ENCODE data around the gene KLHL26. TPM values are rescaled to one million over a fixed set of nuclear protein-coding genes. Genes with fewer than 3 reads are reported as not detected.

Gene KLHL26
- total and polyA plus RNA-seq, 9 of the 15 experiments (the other 6 are each of a cell fraction or from before 2014, with no cell fraction given): 0.13 to 13.3 (median 1.4) TPM

GRCh38 chr19:18616023-18616422 lies 20.8 kb upstream of the KLHL26 start:
- peaks cover 28 to 50% of the 10 kb centered on the region in 2 experiments for H3K27me3 ChIP-seq (ENCODE audit: control insufficient read depth in 2 of 2, insufficient read depth in 2 of 2, low read length in 2 of 2)
- H3K4me2 ChIP-seq (ENCODE audit: insufficient read depth, low read length): no peak overlapping the region
- H3K27ac ChIP-seq (ENCODE audit: extremely low read depth, low read depth, low read length): no peak overlapping the region
- H4K20me1 ChIP-seq (replicated peaks; ENCODE audit: control insufficient read depth, insufficient read depth, low read length): peaks cover 11% of the 10 kb centered on the region
- H3K4me3 ChIP-seq: no peak overlapping the region
- no peaks in the 10 kb centered on the region for H3K79me2 ChIP-seq (ENCODE audit: control insufficient read depth, insufficient read depth, low read length)
- ChIA-PET CTCF (ENCODE audit: low intra/inter-chr PET ratio) (no interaction called here), POLR2A (interaction anchor here (0.7 to 0.9 kb wide), 2 partner anchors 12 to 19 kb away, joined by 3 read pairs; no protein-coding TSS in a partner anchor)
- no peak for FAIRE-seq
- H3K9me1 ChIP-seq (ENCODE audit: control insufficient read depth, insufficient read depth, low read length): no peaks in the 10 kb centered on the region
- no peak overlapping the region for H2AFZ ChIP-seq (ENCODE audit: low read depth, low read length)
- intact Hi-C loops (cut with micrococcal nuclease) (no loop called here), in situ Hi-C loops (cut with MboI) (no loop called here)
- no peaks in the 10 kb centered on the region for H3K9me3 ChIP-seq (replicated peaks; ENCODE audit: control insufficient read depth, insufficient read depth, low read depth, low read length)
- no peaks in the 10 kb centered on the region for H3K36me3 ChIP-seq (ENCODE audit: control insufficient read depth, insufficient read depth, low read length)
- H3K4me1 ChIP-seq (replicated peaks in 1 of 2; ENCODE audit: control insufficient read depth in 2 of 2, insufficient read depth in 2 of 2, low read length in 2 of 2): peaks cover 0 to 35% of the 10 kb centered on the region in 2 experiments; a peak in 2 of 5 replicates
- no TSS peak for BruUV-seq (replicated peaks)
- no peak for ATAC-seq
- no peak for DNase-seq (ENCODE audit: extremely low read depth in 1 of 4, low spot score in 3 of 4)
- 4% methylated on average over 3 of the region's 3 CpGs for WGBS (ENCODE audit: insufficient coverage, low coverage, missing lambda C conversion rate)
- no peak overlapping the region; a peak in 1 of 4 replicates for H3K9ac ChIP-seq (ENCODE audit: insufficient read depth in 1 of 2, low read depth in 2 of 2, low read length in 2 of 2)
- TF ChIP-seq CHD1 (IDR thresholded peaks at IDR 0.05; ENCODE audit: low read length) (no peak), MAFK (IDR thresholded peaks at IDR 0.05; ENCODE audit: low read length) (no peak), JUN (IDR thresholded peaks at IDR 0.05; ENCODE audit: borderline replicate concordance, low read depth, low read length) (no peak), JUN (CRISPR knock-in tag; IDR thresholded peaks at IDR 0.05; ENCODE audit: borderline replicate concordance) (no peak), YBX1 (IDR thresholded peaks at IDR 0.05) (no peak), GABPA (tag; conservative IDR thresholded peaks at IDR 0.05; ENCODE audit: low read depth) (no peak), TSC22D4 (tag; IDR thresholded peaks at IDR 0.05) (no peak), RBM34 (IDR thresholded peaks at IDR 0.05; ENCODE audit: borderline replicate concordance, insufficient read depth, low read length) (no peak), POLR2B (IDR thresholded peaks at IDR 0.05; ENCODE audit: low read depth, partially characterized antibody) (no peak), ELF2 (CRISPR knock-in tag; IDR thresholded peaks at IDR 0.05) (no peak), LEF1 (IDR thresholded peaks at IDR 0.05) (no peak), GTF2B (IDR thresholded peaks at IDR 0.05; ENCODE audit: extremely low read depth, insufficient read length) (no peak), MYC (IDR thresholded peaks at IDR 0.05; ENCODE audit: low read depth, low read length) (no peak), MYC (CRISPR knock-in tag; IDR thresholded peaks at IDR 0.05; ENCODE audit: borderline replicate concordance, low read depth) (no peak), HMG20B (CRISPR knock-in tag; IDR thresholded peaks at IDR 0.05) (no peak), ZNF316 (IDR thresholded peaks at IDR 0.05) (no peak), ZSCAN29 (IDR thresholded peaks at IDR 0.05) (no peak)
- TF ChIP-seq, protein P1, sequence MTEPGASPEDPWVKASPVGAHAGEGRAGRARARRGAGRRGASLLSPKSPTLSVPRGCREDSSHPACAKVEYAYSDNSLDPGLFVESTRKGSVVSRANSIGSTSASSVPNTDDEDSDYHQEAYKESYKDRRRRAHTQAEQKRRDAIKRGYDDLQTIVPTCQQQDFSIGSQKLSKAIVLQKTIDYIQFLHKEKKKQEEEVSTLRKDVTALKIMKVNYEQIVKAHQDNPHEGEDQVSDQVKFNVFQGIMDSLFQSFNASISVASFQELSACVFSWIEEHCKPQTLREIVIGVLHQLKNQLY (CRISPR knock-in tag; conservative IDR thresholded peaks at IDR 0.05): no peak
- TF ChIP-seq, protein P2, sequence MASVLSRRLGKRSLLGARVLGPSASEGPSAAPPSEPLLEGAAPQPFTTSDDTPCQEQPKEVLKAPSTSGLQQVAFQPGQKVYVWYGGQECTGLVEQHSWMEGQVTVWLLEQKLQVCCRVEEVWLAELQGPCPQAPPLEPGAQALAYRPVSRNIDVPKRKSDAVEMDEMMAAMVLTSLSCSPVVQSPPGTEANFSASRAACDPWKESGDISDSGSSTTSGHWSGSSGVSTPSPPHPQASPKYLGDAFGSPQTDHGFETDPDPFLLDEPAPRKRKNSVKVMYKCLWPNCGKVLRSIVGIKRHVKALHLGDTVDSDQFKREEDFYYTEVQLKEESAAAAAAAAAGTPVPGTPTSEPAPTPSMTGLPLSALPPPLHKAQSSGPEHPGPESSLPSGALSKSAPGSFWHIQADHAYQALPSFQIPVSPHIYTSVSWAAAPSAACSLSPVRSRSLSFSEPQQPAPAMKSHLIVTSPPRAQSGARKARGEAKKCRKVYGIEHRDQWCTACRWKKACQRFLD (CRISPR knock-in tag; IDR thresholded peaks at IDR 0.05): no peak
- TF ChIP-seq, protein P3, sequence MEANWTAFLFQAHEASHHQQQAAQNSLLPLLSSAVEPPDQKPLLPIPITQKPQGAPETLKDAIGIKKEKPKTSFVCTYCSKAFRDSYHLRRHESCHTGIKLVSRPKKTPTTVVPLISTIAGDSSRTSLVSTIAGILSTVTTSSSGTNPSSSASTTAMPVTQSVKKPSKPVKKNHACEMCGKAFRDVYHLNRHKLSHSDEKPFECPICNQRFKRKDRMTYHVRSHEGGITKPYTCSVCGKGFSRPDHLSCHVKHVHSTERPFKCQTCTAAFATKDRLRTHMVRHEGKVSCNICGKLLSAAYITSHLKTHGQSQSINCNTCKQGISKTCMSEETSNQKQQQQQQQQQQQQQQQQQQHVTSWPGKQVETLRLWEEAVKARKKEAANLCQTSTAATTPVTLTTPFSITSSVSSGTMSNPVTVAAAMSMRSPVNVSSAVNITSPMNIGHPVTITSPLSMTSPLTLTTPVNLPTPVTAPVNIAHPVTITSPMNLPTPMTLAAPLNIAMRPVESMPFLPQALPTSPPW (CRISPR knock-in tag; IDR thresholded peaks at IDR 0.05): no peak
